Stimulated activated CD4-positive, alpha-beta T cell treated with anti-CD3 and anti-CD28 coated beads, Interleukin-12 subunit alpha, Interleukin-12 subunit beta, amount 100 ng/mL, for 48 hours (primary cell): ENCODE data around the gene KNSTRN.

Experiments used
- DNase-seq, 3 donors: peaks; one replicate each; pipeline ENCODE4 v3.0.0-alpha.2; 2020; ENCODE audit warnings: low read depth in 2 of 3, low spot score in 1 of 3

The KNSTRN gene

DNA sequence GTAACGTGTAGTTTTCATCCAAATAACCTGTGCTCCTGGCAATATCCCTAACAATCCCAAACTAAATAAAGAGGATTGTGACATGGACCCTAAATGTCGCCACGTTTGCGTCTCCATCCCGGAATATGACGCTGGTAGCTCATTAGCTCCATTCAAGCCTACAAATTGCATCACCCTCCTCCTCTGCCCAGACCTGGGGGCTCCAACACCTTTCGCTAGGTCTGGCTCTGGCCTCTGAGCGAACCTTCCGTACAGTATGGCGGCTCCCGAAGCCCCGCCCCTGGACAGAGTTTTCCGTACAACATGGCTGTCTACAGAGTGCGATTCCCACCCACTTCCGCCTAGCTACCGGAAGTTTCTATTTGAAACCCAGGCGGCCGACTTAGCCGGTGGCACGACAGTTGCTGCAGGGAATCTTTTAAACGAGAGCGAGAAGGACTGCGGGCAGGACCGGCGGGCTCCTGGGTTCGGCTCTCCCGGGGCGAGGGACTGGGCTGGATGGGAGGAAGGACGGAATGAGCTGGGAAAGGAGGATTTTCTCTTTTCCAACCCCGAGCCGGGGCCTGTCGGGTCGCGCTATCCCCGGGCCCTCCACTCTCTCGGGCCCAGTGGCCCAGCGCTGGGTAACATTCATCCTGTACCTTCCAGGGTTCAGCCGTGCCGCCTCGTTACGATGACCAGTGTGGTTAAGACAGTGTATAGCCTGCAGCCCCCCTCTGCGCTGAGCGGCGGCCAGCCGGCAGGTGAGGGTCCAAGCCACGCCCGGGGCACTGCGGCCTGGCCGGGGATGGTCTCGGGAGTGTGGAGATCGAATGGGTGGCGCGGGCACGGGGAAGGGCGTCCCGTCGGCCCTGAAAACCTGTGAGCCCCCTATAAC, at the start of gene KNSTRN:
Gene KNSTRN, plus strand, starts transcription at position 142 of the 877 bp plus-strand sequence. Its CDS starts 115 bp downstream, at position 257.
- DNase-seq, result peak; percentile 90 to 95 (median 91)

- no peak for DNase-seq
Measured at GRCh38 chr15:40333922-40334492, 48.5 kb upstream of the KNSTRN start.

DNA sequence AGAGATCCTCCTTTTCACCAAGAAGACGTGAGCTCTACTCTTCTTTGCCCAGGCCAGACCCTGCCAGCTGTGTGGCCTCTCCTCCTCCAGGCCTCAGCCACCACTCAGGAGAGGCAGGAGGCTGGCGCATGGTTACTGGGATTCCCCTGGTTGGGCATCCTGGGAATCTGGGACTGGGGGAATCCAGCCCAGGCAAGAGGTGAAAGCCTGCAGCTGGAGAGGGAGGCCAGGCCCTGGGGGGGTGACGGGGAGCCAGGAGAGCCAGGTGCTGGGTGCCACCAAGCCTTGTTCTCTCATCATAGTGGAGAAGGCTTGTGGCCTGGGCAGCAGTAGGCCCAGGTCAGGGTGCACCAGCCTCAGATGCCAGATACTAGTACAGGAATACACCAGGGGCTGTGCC, 48.0 kb upstream of the KNSTRN start:
- no peak for DNase-seq

DNA sequence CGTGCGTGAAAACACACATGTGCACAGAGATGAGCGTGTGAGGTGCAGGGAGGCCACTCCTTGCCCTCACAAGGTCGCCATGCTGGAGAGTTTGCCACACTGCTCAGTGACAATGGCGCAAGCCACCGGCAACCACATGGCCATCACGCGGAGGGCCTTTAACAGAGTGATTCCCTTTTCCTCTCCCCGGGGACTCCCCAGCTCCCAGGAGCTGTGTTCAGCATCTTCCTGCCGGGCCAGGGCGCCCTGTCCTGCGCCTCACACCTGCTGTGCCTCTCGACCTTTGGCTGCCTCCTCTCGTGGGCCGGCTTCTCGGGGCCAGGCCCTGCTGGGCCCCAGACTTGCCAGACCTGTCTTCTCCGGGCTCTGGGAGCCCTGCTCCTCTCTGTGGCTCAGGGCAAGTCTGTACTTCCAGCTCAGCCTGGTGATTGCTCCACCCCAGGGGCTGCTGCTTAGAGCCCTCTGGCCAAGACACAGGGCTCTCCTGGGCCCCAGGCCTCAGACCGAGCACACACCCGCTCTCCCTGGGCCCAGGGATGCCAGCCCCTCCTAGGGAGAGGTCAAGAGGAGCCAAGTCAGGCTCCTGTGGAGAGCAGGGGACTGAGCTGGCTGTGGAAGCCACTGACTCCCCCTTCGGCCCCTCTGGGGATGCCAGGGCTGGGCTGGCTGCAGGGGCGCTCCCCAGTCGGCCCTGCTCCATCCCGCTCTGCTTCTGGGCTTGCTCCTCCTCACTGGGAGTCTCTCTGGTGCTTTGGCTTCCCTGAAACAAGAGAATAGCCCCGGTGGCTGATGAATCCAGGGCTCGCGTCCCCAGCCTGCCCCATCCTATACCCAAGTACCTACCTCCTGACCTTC, 47.4 kb upstream of the KNSTRN start:
- DNase-seq, result no peak

GRCh38 chr15:40335938-40336743, 46.4 kb upstream of the KNSTRN start:
- DNase-seq, result no peak

- DNase-seq, result no peak
Measured at GRCh38 chr15:40336744-40337122, 45.8 kb upstream of the KNSTRN start.

- no peak for DNase-seq
Measured at GRCh38 chr15:40337597-40337996, 44.9 kb upstream of the KNSTRN start.

DNA sequence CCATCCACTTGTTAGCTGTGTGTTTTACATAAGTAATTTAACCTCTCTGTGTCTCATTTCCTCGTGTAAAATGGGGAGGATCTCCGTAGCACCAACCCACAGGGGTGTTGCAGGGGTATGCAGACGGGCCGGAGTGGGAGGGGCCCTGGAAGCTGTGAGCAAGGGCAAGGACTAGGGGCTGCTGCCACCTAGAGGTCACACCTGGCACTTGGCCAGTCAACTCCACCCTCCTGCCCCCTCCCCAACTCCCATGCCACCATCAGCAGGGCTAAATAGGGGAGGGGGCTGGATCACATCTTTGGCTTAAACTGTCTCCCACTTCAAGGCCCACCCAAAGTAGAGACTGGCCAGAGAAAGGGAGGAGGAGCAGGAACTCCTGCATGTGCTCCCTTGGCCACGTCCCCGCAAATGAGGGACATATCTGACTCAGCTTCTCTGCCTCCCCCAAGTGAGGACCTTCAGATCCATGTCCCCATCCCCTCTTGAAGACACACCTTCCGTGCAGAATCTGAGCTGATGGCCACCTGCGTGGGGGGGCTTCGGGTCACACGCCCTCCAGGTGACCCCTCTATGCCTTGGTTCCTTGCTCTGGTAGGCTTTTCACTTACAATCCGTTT, 44.4 kb upstream of the KNSTRN start:
- peak; percentile 63 to 76 (median 69) for DNase-seq

DNA sequence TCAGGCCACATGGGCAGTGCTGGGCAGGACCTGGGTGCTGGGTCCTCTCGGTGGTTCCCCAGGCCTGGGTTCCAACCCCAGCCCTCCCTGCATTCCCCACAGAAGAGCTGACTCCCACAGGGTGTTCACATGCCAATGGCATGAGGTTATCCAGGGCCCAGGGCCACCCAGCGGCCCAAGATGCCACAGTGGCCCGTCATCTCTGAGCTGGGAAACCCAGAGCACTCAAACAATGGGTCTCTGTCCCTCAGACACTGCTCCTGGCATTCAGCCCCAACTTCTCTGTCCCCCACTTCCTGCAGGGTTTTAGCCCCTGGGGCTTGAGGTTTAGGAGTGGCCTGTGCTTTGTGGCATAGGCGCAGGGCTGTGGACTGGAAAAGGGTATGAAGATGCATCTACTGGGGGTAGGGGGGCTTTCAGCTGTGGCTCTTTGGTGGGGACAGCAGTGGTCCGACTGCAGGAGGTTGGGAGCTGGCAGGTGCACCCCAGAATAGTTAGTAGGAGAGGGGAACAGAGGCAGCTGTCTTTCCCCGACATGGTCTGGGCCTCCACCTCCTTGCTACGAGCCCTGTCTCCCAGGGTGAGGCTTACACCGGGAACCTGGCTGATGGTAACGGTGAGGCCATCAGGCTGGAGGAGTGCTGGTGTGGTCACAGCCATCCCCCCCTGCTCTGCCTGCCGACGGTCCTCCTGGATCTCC, 43.5 kb upstream of the KNSTRN start:
- no peak for DNase-seq

- no peak for DNase-seq
Measured at GRCh38 chr15:40339621-40339945, 42.9 kb upstream of the KNSTRN start.

DNA sequence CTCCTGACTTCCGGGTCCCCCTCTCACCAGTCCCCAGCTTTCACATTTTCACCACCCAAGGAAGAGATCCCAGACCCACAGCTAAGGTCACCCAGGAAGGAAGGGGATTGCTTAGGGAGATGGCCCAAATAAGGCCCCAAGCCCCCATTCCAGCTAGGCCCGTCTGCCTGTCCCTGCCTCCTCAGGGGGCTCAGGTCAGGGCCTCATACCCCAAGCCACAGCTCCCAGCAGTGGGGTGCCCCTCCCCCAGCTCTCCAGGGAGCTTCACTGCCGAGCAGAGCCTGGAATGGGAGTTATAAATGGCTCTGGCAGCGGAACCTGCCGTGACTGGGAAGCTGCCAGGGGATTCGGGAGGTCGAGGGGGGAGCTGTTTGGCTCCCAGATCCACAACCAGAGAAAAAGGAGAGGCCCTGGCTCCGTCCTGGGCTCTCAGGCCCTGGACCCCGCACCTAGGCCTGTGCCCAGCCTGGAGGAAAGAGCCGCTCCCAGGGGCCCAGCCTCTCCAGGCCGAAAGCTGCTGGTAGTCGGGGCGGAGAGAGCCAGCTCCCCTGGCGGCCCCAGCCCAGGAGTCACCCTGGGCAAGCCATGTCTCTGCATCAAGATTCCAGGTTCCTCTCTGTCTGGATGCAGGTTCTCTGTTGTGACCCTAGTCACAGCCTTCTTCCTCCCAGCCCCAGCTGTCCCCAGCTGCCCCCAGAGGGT, 42.3 kb upstream of the KNSTRN start:
- no peak for DNase-seq

GRCh38 chr15:40340740-40341400, 41.7 kb upstream of the KNSTRN start, which contains the start of gene CCDC9B:
Gene CCDC9B (minus strand): TSS chr15:40340939. CDS start chr15:40340819, 120 bp downstream.
- DNase-seq, result no peak

DNA sequence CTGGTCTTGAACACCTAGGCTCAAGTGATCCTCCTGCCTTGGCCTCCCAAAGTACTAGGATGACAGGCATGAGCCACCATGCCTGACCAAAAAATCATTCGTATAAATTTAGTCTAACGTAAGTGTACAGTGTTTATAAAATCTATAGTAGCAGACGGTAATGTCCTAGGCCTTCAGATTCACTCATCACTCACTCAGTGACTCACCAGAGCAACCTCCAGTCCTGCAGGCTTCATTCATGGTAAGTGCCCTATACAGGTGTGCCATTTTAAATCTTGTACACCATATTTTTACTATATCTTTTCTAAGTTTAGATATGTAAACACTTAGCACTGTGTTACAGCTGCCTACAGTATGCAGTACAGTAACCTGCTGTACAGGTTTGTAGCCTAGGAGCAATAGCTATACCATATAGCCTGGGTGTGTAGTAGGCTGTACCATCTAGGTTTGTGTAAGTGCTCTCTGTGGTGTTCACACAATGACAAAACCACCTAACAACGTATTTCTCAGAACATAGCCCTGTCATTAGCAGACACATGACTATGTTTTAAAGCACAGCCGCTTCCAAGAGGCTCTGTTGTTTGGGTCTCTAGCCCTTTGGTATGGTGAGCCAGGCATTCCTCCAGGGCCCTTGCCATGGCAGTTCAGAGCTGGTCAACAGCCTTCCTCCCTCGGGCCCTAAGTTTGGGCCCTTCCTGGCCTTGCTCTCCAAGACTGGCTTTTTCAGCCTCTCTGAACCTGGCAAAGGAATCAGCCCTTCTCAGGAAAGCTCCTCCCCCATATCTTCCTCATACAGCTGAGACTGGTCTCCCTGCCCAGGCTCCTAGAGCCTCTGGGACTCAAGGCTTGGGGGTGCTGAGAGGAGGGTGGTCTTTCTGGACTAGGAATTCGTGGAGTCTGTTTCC, 39.9 kb upstream of the KNSTRN start:
- no peak for DNase-seq

DNA sequence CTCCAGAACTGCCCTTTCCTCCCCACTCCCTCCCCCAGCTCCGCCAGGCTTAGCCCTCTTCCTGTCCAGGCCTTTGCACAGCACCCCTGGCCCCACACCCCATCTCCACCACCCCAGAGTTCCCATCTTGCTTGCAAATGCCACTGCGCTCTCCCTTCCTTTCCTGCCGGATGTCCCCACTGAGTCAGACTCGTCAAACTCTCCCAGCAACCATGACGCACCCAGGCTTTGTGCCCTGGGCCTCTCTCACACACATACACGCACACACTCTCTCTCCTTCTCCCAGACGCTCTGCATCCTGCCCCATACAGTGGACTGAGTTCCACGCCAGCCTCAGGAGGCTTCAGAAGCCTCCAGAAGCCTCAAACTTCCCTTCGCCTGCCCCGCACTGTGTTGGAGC, 39.0 kb upstream of the KNSTRN start:
- no peak for DNase-seq

GRCh38 chr15:40344217-40344616, 38.3 kb upstream of the KNSTRN start:
- DNase-seq, result no peak

DNA sequence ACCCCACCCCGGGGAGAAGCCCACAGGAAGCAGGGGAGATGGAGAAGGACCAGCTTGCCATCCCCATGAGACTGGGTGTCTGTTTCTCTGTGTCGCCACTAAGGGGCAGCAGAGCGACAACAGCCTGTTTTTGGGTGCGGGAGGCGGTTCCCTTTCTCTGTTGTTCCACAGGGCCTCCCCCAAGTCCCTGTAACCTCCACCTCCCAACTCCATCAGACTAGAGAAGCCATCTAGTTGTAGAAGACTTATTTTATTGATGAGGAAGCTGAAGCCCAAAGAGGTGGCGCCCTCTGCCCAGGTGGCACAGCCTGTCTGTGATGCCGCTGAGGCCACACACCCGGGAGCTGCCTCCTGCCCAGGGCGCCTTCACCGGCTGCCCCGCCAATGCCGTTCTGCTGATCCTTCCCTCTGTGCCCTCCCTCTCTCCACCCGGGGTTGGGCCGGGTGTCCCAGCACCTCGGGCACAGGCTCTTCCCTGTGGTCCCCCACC, 37.8 kb upstream of the KNSTRN start:
- DNase-seq, result peak; percentile 44 to 72 (median 54)

- DNase-seq, result no peak
Measured at GRCh38 chr15:40345225-40345866, 37.2 kb upstream of the KNSTRN start.
